Kidney (tissue), 14 donors: ENCODE measurements around the gene ANKS1A. TPM values are rescaled to one million over a fixed set of nuclear protein-coding genes. Genes with fewer than 3 reads are reported as not detected.

ENCODE experiments used
- DNase-seq, 5 donors: peaks; one replicate each; pipeline ENCODE4 v3.0.0-alpha.2; 2013 to 2020
- FAIRE-seq: peaks from 2 replicates; lab custom pipeline; 2012; peaks lifted over from hg19 to GRCh38; lab: Jason Lieb, UNC
- H3K27ac ChIP-seq, 2 donors: one replicate each; pipeline ENCODE4 v1.7.0; 2013; ENCODE audit warnings: low read depth in 2 of 2, low read length in 2 of 2, inconsistent platforms in 1 of 2
- H3K27me3 ChIP-seq: one replicate; pipeline ENCODE4 v1.7.1; 2013; ENCODE audit warnings: low read length, inconsistent platforms; ENCODE audit not compliant: control insufficient read depth, insufficient read depth
- H3K36me3 ChIP-seq, 3 donors: one replicate each; pipeline versions ENCODE4 v1.7.0 to v1.7.1; 2013; ENCODE audit warnings: low read length in 3 of 3, control low read depth in 1 of 3, inconsistent platforms in 1 of 3; ENCODE audit not compliant: insufficient read depth in 3 of 3, control insufficient read depth in 2 of 3
- H3K4me1 ChIP-seq, 3 donors: one replicate each; pipeline versions ENCODE4 v1.7.0 to v1.7.1; 2013; ENCODE audit warnings: low read length in 3 of 3, inconsistent platforms in 1 of 3, low read depth in 1 of 3; ENCODE audit not compliant: control insufficient read depth in 2 of 3, insufficient read depth in 2 of 3
- H3K4me3 ChIP-seq, 3 donors: one replicate each; pipeline versions ENCODE4 v1.7.0 to v1.8.1; 2013; ENCODE audit warnings: low read length in 3 of 3, control low read depth in 1 of 3, inconsistent platforms in 1 of 3
- H3K9ac ChIP-seq, 3 donors: one replicate each; pipeline versions ENCODE4 v1.7.0 to v1.7.1; 2013; ENCODE audit warnings: low read length in 3 of 3, control low read depth in 1 of 3, inconsistent platforms in 1 of 3
- H3K9me3 ChIP-seq, 3 donors: one replicate each; pipeline versions ENCODE4 v1.7.0 to v1.7.1; 2013; ENCODE audit warnings: low read length in 3 of 3, control low read depth in 1 of 3, inconsistent platforms in 1 of 3; ENCODE audit not compliant: control insufficient read depth in 2 of 3, insufficient read depth in 1 of 3
- intact Hi-C: fragments of 100-400 bp; cut with DNase I; formaldehyde crosslinking; loops from one replicate; pipeline ENCODE4 v1.11.1; 2022
- polyA plus RNA-seq: library from polyadenylated mRNA; stranded (reverse); fragments of 350-450 nt; fragmentation: Illumina TruSeq; extraction: RNeasy Lipid Tissue Mini Kit (QIAGEN cat#74804); gene quantifications from one replicate; pipeline ENCODE4 v1.2.3, GENCODE V29; 2014; ENCODE audit warnings: low read depth, low replicate concordance; ENCODE audit not compliant: insufficient read depth
- total RNA-seq: library from RNA; stranded (reverse); fragmentation: NEBNext Ultra II Directional; extraction: Animal tissue kit (Norgen Biotek cat#: 25700); gene quantifications from one replicate; pipeline ENCODE4 v1.2.1, GENCODE V29; 2021
- TF ChIP-seq, protein P1 (sequence below): IDR thresholded peaks from 3 replicates; pipeline ENCODE4 v1.5.1; 2012; ENCODE audit warnings: mild to moderate bottlenecking, moderate library complexity, borderline replicate concordance; ENCODE audit not compliant: insufficient read depth; ENCODE audit errors: extremely low read depth
- donor health status: control.
- donor health status: control.
- donor health status: control.
- donor health status: control.
- donor health status: control.
- donor health status: DM: yes; HTN: yes; CAD: no.
- donor health status: Normal renal cell carcinoma (clear cell type).

Gene ANKS1A
- total and polyA plus RNA-seq, 2 donors from 2014 or later: 9.4 to 25.9 TPM

- Histone ChIP-seq H3K4me1 (no peaks in the 10 kb centered on the region), H3K27ac (no peak overlapping the region), H3K27me3 (no peaks in the 10 kb centered on the region), H3K4me3 (no peak overlapping the region), H3K9ac (no peak overlapping the region), H3K9me3 (no peaks in the 10 kb centered on the region), H3K36me3 (no peaks in the 10 kb centered on the region)
- TF ChIP-seq, protein P1, sequence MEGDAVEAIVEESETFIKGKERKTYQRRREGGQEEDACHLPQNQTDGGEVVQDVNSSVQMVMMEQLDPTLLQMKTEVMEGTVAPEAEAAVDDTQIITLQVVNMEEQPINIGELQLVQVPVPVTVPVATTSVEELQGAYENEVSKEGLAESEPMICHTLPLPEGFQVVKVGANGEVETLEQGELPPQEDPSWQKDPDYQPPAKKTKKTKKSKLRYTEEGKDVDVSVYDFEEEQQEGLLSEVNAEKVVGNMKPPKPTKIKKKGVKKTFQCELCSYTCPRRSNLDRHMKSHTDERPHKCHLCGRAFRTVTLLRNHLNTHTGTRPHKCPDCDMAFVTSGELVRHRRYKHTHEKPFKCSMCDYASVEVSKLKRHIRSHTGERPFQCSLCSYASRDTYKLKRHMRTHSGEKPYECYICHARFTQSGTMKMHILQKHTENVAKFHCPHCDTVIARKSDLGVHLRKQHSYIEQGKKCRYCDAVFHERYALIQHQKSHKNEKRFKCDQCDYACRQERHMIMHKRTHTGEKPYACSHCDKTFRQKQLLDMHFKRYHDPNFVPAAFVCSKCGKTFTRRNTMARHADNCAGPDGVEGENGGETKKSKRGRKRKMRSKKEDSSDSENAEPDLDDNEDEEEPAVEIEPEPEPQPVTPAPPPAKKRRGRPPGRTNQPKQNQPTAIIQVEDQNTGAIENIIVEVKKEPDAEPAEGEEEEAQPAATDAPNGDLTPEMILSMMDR: no peak
- no peak for FAIRE-seq
- DNase-seq: no peak
- intact Hi-C loops: no loop called here
These were observed 75.5 kb downstream of the ANKS1A start for GRCh38 chr6:34964564-34964963.

GRCh38 chr6:34967461-34967860, 78.4 kb downstream of the ANKS1A start:
- H3K4me3 ChIP-seq: no peak overlapping the region
- TF ChIP-seq, protein P1: no peak

DNA sequence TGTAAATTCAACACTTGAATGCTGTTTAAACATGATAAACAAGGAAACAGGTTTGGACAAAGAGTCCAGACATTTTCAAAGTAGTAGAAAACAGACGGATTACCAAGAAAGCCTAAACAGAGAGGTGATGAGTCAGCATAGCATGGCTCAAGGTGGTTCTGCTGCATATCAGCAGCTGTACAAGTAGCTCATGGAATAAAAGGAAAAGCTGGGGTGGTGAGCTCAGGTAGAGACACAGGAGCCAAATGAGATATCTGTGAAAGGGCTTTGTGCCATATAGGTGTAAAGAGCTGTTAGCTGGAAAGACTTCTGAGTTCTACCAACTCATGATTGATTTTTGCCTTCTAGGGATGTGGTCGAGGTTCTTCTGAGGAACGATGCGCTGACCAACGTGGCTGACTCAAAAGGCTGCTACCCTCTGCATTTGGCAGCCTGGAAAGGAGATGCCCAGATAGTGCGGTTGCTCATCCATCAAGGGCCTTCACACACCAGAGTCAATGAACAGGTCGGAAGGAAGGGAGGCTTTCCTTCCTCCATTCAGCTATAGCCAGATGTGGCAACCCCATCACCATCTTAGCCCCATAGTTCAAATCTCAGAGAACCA, 80.7 kb downstream of the ANKS1A start:
- intact Hi-C loops: no loop called here
- Histone ChIP-seq H3K27me3 (no peaks in the 10 kb centered on the region), H3K4me1 (no peaks in the 10 kb centered on the region), H3K9me3 (no peaks in the 10 kb centered on the region), H3K4me3 (no peak overlapping the region), H3K27ac (no peak overlapping the region), H3K36me3 (peaks cover 0 to 6% (median 5%) of the 10 kb centered on the region in 3 donors), H3K9ac (no peak overlapping the region)
- TF ChIP-seq, protein P1: no peak
- DNase-seq (no peak), FAIRE-seq (no peak)

More at GRCh38 chr6:34967461-34967860, 78.4 kb downstream of the ANKS1A start:
- Histone ChIP-seq H3K36me3 (peaks cover 0 to 6% (median 5%) of the 10 kb centered on the region in 3 donors), H3K27ac (no peak overlapping the region), H3K9me3 (no peaks in the 10 kb centered on the region), H3K4me1 (no peaks in the 10 kb centered on the region), H3K9ac (no peak overlapping the region), H3K27me3 (no peaks in the 10 kb centered on the region)
- no peak for FAIRE-seq
- intact Hi-C loops: no loop called here
- DNase-seq: no peak
